ENCODE measurements around the gene CAMSAP1. TPM values are rescaled to one million over a fixed set of nuclear protein-coding genes. Genes with fewer than 3 reads are reported as not detected.

Gene CAMSAP1, protein sequence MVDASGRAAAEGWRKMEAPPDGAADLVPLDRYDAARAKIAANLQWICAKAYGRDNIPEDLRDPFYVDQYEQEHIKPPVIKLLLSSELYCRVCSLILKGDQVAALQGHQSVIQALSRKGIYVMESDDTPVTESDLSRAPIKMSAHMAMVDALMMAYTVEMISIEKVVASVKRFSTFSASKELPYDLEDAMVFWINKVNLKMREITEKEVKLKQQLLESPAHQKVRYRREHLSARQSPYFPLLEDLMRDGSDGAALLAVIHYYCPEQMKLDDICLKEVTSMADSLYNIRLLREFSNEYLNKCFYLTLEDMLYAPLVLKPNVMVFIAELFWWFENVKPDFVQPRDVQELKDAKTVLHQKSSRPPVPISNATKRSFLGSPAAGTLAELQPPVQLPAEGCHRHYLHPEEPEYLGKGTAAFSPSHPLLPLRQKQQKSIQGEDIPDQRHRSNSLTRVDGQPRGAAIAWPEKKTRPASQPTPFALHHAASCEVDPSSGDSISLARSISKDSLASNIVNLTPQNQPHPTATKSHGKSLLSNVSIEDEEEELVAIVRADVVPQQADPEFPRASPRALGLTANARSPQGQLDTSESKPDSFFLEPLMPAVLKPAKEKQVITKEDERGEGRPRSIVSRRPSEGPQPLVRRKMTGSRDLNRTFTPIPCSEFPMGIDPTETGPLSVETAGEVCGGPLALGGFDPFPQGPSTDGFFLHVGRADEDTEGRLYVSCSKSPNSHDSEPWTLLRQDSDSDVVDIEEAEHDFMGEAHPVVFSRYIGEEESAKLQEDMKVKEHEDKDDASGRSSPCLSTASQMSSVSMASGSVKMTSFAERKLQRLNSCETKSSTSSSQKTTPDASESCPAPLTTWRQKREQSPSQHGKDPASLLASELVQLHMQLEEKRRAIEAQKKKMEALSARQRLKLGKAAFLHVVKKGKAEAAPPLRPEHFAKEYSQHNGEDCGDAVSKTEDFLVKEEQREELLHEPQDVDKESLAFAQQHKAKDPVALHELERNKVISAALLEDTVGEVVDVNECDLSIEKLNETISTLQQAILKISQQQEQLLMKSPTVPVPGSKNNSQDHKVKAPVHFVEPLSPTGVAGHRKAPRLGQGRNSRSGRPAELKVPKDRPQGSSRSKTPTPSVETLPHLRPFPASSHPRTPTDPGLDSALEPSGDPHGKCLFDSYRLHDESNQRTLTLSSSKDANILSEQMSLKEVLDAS (N-terminal part only)
- total RNA-seq = 22.1 and 26.1 TPM in 2 replicates

DNA sequence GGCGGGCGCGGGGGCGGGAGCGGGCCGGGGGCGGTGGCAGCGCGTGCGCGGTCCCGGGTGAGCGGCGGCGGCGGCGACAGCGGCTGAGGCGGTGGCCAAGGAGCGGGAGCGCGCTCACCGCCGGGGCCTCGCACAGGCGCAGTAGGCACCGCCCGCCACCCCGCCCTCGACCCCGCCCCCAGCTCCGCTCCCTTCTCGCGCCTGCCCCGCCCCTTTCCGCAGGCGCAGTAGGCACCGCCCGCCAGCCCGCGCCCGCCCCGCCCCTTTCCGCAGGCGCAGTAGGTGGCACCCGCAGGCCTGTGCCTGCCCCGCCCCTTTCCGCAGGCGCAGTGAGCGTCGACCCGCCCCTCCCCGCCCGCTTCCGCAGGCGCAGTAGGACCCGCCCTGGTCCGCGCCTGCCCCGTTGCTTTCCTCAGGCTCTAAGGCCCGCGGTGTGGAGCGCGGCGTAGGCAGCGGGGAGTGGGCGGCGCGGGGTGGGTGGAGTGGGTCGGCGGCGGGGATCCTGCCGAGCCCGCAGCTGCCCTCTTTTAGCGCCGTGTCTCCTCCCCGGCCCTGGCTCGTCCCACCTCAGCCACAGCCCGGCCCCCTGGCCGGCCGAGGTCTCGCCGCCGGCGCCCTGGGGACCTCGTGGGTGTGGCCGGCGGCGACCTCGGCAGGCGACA lies at the start of gene CAMSAP1:
Gene CAMSAP1 (minus strand): TSS at position 116 of the 662 bp plus-strand sequence. CDS start 387 bp downstream, outside the sequence.
- H3K4me3 ChIP-seq (ENCODE audit: insufficient read depth, low read length) = peak within 1 kb of the TSS; percentile 81
- H3K9me3 ChIP-seq (ENCODE audit: low read depth, low read length) = no peaks in the 10 kb centered on the region
- H3K4me2 ChIP-seq (ENCODE audit: insufficient read depth, low read length) = peak within 1 kb of the TSS; percentile 94
- H3K27me3 ChIP-seq (ENCODE audit: insufficient read depth, low read length) = no peaks in the 10 kb centered on the region
- DNase-seq (ENCODE audit: insufficient read length, low spot score, missing footprints) = peak; percentile 99
- peaks cover 72% of the 10 kb centered on the region for H3K79me2 ChIP-seq (ENCODE audit: insufficient read depth, low read length)
- peak within 1 kb of the TSS; percentile 51 for H3K27ac ChIP-seq (ENCODE audit: low read depth, low read length)
- TF ChIP-seq, protein P1, sequence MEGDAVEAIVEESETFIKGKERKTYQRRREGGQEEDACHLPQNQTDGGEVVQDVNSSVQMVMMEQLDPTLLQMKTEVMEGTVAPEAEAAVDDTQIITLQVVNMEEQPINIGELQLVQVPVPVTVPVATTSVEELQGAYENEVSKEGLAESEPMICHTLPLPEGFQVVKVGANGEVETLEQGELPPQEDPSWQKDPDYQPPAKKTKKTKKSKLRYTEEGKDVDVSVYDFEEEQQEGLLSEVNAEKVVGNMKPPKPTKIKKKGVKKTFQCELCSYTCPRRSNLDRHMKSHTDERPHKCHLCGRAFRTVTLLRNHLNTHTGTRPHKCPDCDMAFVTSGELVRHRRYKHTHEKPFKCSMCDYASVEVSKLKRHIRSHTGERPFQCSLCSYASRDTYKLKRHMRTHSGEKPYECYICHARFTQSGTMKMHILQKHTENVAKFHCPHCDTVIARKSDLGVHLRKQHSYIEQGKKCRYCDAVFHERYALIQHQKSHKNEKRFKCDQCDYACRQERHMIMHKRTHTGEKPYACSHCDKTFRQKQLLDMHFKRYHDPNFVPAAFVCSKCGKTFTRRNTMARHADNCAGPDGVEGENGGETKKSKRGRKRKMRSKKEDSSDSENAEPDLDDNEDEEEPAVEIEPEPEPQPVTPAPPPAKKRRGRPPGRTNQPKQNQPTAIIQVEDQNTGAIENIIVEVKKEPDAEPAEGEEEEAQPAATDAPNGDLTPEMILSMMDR (IDR thresholded peaks at IDR 0.05; ENCODE audit: extremely low read depth, low read depth, low read length) = no peak
- H3K36me3 ChIP-seq (ENCODE audit: insufficient read depth, low read length) = peaks cover 10% of the 10 kb centered on the region
- peak within 1 kb of the TSS; percentile 62 for H2AFZ ChIP-seq (ENCODE audit: low read length)
- H3K4me1 ChIP-seq (ENCODE audit: insufficient read depth, low read length) = peaks cover 27% of the 10 kb centered on the region
- peaks cover 43% of the 10 kb centered on the region for H4K20me1 ChIP-seq (ENCODE audit: insufficient read depth, low read length)

DNA sequence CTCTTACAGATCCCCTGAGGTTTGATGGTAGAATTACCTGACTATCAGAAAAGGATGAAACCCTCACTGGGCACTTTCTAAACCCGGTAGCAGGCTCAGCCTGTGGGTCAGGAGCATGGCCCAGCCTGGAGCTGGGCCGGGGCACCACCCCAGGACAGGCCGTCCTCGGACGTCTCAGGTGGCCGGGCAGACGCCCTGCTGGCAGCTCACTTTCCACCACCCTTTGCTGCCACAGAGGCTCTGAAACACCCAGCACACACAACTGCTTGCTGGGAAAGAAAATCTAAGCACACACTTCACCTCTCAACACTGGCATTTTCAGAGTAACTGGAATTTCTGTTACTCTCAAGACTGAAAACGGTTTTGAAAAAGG lies 49.4 kb upstream of the CAMSAP1 start:
- no peak overlapping the region for H3K4me2 ChIP-seq (ENCODE audit: insufficient read depth, low read length)

DNA sequence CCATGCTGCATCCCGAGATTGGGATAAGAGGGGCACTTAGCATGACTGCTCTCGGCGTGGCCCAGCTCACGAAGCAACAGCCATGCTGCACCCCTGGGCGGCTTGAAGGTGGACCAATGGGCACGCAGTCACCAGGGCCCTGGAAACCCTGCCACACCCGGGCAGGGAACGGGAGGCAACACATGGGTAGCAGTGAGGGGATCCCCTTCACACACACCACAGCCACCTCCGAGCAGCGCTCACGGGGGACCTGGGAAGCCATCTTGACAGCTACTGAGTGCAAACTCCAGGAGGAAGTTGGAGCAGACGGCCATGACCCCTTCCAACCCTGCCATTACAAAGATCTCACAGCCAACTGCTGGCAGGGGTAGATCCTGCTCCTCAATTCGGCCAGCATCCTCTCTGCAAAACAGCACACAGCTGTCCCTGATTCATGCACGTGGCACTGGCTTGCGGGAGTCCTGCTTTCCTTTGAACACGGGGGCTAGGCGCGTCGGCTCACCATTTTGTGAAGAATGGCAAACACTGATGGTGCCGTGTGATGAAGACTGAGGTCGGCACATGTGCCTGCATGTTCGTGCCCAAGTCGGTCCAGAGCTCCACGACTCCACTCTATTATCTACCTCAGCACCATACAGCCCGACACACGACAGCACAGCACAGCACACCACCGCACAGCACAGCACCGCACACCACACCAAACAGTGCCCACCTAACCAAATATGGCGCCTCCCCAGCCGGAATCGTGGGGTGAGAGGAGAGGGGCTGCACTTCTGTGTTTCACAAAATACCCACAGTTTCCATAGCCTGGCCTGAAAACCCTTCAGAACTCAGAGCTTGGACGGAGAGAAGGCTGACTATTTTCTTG lies 48.8 kb upstream of the CAMSAP1 start:
- Histone ChIP-seq H3K4me3 (ENCODE audit: insufficient read depth, low read length) (no peak overlapping the region), H4K20me1 (ENCODE audit: insufficient read depth, low read length) (peaks cover 25% of the 10 kb centered on the region), H3K79me2 (ENCODE audit: insufficient read depth, low read length) (peaks cover 54% of the 10 kb centered on the region), H3K27ac (ENCODE audit: low read depth, low read length) (no peak overlapping the region), H2AFZ (ENCODE audit: low read length) (no peak overlapping the region), H3K27me3 (ENCODE audit: insufficient read depth, low read length) (no peaks in the 10 kb centered on the region), H3K9me3 (ENCODE audit: low read depth, low read length) (no peaks in the 10 kb centered on the region), H3K36me3 (ENCODE audit: insufficient read depth, low read length) (peaks cover 18% of the 10 kb centered on the region), H3K4me1 (ENCODE audit: insufficient read depth, low read length) (peaks cover 9% of the 10 kb centered on the region), H3K4me2 (ENCODE audit: insufficient read depth, low read length) (no peak overlapping the region)
- TF ChIP-seq, protein P1 (IDR thresholded peaks at IDR 0.05; ENCODE audit: extremely low read depth, low read depth, low read length) = no peak
- DNase-seq (ENCODE audit: insufficient read length, low spot score, missing footprints) = no peak

More for the DNA sequence above, 49.4 kb upstream of the CAMSAP1 start:
- Histone ChIP-seq H4K20me1 (ENCODE audit: insufficient read depth, low read length) (peaks cover 25% of the 10 kb centered on the region), H2AFZ (ENCODE audit: low read length) (no peak overlapping the region), H3K27ac (ENCODE audit: low read depth, low read length) (no peak overlapping the region), H3K36me3 (ENCODE audit: insufficient read depth, low read length) (peaks cover 18% of the 10 kb centered on the region), H3K4me1 (ENCODE audit: insufficient read depth, low read length) (peaks cover 9% of the 10 kb centered on the region), H3K79me2 (ENCODE audit: insufficient read depth, low read length) (peaks cover 54% of the 10 kb centered on the region), H3K9me3 (ENCODE audit: low read depth, low read length) (no peaks in the 10 kb centered on the region), H3K4me3 (ENCODE audit: insufficient read depth, low read length) (no peak overlapping the region), H3K27me3 (ENCODE audit: insufficient read depth, low read length) (peaks cover 2% of the 10 kb centered on the region)
- TF ChIP-seq, protein P1 (IDR thresholded peaks at IDR 0.05; ENCODE audit: extremely low read depth, low read depth, low read length) = no peak
- DNase-seq (ENCODE audit: insufficient read length, low spot score, missing footprints) = no peak

All from osteoblast (primary cell).